ENCODE data around the gene MTSS2.

The MTSS2 gene

DNA sequence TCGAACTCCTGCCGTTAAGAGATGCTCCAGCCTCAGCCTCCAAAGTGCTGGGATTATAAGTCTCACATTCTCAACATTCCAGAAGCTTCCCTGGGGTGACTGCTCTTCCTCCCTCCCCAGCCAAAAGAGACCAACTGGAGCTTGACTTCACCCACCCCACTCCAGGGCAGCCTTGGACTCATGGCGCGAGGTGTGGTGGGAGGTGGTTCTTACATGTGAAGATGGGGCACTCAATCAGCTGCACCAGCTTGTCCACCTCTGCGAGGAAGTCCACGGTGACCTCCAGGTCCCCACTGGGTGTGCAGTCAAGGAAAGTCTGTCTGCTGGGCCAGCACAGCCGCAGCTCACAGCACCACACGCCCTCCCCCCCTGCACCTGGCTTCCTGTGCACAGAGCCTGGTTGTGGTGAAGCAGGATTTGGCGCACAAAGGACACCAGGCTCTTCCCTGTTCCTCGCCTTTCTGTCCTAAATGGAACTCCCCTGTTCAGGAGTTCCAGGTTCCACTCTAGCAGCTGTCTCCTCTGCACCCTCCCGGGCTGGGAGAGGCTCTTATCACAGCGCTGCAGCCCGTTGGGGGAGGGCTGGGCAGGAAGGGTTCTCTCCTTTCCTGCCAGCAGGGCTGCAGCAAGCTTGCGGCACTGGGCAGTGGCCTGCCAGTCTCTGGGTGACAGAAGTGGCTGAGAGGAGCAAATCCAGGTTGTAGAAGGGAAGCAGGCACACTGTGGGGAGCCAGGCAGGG is 9.6 kb upstream of the MTSS2 start:
- no peak for DNase-seq (ENCODE audit: low read depth)
- TF ChIP-seq, protein P1, sequence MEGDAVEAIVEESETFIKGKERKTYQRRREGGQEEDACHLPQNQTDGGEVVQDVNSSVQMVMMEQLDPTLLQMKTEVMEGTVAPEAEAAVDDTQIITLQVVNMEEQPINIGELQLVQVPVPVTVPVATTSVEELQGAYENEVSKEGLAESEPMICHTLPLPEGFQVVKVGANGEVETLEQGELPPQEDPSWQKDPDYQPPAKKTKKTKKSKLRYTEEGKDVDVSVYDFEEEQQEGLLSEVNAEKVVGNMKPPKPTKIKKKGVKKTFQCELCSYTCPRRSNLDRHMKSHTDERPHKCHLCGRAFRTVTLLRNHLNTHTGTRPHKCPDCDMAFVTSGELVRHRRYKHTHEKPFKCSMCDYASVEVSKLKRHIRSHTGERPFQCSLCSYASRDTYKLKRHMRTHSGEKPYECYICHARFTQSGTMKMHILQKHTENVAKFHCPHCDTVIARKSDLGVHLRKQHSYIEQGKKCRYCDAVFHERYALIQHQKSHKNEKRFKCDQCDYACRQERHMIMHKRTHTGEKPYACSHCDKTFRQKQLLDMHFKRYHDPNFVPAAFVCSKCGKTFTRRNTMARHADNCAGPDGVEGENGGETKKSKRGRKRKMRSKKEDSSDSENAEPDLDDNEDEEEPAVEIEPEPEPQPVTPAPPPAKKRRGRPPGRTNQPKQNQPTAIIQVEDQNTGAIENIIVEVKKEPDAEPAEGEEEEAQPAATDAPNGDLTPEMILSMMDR (conservative IDR thresholded peaks at IDR 0.05; ENCODE audit: low read depth, low read length): no peak
- H3K4me3 ChIP-seq (ENCODE audit: low read length): no peak overlapping the region

DNA sequence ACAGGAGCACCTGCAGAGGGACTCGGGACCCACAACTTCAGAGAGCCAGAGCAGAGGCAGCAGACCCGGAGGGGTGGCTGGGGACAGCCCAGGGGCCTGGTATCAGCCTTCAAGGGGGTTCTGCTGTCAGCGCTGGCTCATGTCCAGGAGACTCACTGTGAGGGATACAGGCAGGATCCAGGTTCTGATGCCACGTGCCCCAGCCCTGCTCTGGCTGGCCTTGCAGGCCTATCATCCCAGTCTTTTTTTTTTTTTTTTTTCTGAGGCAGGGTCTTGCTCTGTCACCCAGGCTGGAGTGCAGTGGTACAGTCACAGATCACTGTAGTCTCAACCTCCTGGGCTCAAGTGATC is 9.0 kb upstream of the MTSS2 start:
- no peak for DNase-seq (ENCODE audit: low read depth)
- TF ChIP-seq, protein P1 (conservative IDR thresholded peaks at IDR 0.05; ENCODE audit: low read depth, low read length): no peak
- no peak overlapping the region for H3K4me3 ChIP-seq (ENCODE audit: low read length)

- no peak for DNase-seq (ENCODE audit: low read depth)
- H3K4me3 ChIP-seq (ENCODE audit: low read length): no peak overlapping the region
- TF ChIP-seq, protein P1 (conservative IDR thresholded peaks at IDR 0.05; ENCODE audit: low read depth, low read length): no peak
Observed at GRCh38 chr16:70694088-70694867, 8.4 kb upstream of the MTSS2 start.

DNA sequence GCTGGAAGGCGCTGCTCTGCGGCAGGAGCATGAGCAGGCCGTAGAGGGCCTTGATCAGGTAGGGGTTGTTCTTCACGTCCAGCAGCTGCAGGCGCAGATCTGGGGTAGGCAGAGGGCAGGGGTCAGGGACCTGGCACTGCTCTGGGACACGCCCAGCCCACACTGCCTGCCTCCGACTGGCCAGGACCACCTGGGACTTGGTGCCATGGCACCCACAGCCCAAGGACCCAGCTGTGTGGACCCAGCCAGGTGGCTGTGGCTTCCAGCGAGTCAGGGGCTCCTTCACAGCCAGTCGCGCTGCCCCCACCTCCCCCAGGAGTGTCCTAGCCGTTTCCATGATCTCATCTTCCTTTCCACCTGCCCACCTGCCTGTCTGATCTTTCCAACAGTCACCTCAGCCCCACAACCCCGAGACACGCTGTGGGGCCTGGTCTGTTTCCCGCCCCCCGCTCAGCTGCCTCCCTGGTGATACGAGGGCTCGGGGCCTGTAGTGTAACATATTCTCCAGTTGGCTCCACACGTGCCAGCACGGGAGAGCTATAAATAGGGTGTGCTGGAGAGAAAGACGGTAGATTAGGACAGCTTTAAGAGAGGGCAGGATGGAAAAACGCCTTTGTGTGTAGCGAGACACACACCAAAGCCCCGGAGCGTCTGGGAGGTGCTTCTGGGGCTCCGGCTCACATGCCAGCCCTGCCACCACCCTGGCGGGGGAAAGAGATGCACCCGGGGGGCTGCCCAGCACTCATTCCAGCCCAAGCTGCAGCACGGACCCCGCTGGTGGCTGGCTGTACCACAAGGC is 7.2 kb upstream of the MTSS2 start:
- TF ChIP-seq, protein P1 (conservative IDR thresholded peaks at IDR 0.05; ENCODE audit: low read depth, low read length): no peak
- peak; percentile 52 for DNase-seq (ENCODE audit: low read depth)
- H3K4me3 ChIP-seq (ENCODE audit: low read length): no peak overlapping the region

GRCh38 chr16:70692130-70692872 is 6.4 kb upstream of the MTSS2 start:
- H3K4me3 ChIP-seq (ENCODE audit: low read length): no peak overlapping the region
- TF ChIP-seq, protein P1 (conservative IDR thresholded peaks at IDR 0.05; ENCODE audit: low read depth, low read length): no peak
- DNase-seq (ENCODE audit: low read depth): no peak

DNA sequence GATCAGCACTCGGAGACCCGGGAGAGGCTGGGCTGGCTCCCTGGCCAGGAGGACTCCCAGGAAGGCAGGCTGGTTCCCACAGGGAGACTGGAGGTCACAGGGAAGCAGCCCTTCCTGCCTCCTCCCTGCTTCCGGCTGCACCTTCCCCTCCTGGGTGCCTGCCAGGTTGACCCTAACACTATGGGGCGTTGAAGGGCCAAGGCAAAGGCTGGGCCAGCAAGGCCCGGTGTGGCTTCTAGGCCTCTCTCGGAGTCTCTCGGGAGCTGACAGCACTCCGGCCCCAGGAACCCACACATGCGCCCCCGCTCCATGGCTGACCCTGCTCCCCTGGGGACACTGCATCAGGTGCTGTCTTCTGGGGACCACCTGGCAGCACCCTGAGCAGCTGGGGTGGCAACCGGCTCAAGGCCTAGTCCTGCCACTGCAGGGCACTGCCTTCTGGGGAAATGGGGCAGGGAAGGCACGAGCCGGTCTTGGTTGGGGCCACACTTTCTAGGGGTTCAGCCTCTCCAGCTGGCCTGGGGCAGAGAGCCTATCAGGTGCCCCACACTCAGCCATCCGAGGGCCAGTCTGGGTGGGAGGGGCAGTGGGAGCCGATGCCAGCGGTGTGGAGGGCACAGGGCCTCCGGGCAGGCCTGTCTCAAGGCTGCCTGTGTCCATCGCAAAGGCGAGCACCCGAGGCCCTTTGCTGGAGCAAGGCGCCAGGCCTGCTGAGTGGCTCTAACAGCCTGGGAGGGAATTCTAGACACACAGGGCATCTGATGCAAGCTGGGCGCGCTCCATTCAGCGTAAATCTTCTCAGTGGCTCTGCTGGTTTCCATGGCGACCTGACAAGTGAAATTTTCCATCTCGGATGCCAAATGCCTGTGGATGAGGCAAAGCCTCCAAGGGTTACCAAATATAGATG is 5.6 kb upstream of the MTSS2 start:
- H3K4me3 ChIP-seq (ENCODE audit: low read length): no peak overlapping the region
- DNase-seq (ENCODE audit: low read depth): peak; percentile 94
- TF ChIP-seq, protein P1 (conservative IDR thresholded peaks at IDR 0.05; ENCODE audit: low read depth, low read length): no peak

Data from retinal pigment epithelial cell (primary cell).